ENCODE data around the gene CCNY.
"Not testable (repeated sequence)": the region's sequence is repeated elsewhere in the genome, so short reads cannot be mapped to it uniquely, and the experiment has no call there.

CCNY gene

DNA sequence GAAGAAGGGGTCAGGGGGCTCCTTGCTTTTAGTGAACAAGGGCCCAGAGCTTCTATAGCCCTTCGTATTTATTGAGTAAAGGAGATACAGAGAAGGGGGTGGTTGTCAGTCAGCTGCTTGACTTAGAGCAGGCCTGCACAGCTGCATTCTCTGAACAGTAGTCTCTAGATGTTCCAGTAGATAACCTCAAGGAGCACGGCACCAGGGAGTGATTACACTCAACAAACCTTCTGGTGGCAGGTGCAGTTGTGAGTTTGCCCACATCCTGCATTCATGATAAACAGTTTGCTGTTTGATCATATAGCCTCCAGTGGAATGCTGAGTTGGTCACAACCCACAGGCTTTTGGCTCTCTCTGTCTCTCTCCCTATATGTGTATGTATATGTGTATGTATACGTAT lies 198.8 kb downstream of the CCNY start:
- no peak for DNase-seq

DNA sequence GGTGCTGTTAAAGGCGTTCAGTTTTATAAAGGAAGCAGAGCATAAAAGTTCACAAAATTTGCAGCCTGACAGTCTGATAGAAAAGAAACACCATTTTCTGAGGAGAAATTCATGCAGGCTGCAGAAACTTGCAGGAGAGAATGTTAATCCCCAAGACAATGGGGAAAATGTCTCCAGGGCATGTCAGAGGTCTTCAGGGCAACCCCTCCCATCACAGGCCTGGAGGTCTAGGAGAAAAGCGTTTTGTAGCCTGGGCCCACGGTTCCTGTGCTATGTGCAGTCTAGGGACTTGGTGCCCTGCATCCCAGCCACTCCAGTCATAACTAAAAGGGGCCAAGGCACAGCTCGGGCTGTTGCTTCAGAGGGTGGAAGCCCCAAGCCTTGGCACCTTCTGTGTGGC lies 200.5 kb downstream of the CCNY start:
- DNase-seq, result no peak

DNA sequence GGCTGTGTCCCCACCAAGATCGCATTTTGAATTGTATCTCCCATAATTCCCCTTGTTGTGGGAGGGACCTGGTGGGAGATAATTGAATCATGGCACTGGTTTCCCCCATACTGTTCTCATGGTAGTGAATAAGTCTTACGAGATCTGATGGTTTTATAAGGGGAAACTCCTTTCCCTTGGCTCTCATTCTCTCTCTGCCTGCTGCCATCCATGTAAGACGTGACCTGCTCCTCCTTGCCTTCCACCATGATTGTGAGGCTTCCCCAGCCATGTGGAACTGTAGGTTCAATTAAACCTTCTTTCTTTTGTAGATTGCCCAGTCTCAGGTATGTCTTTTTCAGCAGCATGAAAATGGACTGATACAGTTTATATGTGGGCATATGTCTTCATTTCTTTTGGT lies 201.6 kb downstream of the CCNY start:
- DNase-seq, result not testable (repeated sequence)

DNA sequence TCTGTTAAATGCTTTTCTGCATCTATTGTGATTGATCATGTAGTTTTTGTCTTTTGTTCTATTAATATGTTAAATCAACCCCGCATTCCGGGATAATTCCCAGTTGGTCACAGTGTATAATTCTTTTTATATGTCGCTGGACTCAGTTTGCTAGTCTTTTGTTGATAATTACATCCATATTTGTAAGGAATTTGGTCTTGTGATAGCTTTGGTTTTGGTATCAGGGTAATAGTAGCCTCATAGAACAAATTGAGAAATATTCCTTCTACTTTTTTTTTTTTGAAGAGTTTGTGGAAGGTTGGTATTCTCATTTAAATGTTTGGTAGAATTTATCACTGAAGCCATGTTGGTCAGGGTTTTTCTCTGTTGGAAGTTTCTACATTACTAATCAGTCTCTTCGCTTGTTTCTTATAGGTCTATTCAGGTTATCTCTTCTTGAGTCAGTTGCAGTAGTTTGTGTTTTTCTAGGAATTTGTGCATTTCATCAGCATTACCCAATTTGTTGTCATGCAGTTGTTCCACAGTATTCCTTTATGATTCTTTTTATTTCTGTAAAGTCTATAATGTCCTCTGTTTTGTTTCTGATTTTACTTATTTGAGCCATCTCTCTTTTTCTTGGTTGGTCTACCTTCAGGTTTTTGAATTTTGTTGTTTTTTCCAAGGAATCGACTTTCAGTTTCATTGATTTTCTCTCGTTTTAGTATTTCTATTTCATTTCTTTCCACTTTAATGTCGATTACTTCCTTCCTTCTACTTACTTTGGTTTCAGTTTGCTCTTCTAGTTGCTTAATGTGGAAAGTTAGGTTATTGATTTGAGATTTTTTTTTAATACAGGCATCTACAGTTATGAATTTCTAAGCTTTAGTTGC lies 204.2 kb downstream of the CCNY start:
- no peak for DNase-seq

DNA sequence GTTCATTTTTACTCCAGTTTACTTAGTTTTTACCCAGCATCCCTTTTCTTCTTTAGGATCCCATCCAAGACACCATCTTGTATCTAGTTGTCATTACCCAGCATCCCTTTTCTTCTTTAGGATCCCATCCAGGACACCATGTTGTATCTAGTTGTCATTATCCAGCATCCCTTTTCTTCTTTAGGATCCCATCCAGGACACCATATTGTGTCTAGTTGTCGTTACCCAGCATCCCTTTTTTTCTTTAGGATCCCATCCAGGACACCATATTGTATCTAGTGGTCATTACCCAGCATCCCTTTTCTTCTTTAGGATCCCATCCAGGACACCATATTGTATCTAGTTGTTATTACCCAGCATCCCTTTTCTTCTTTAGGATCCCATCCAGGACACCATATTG lies 205.4 kb downstream of the CCNY start:
- DNase-seq, result no peak

DNA sequence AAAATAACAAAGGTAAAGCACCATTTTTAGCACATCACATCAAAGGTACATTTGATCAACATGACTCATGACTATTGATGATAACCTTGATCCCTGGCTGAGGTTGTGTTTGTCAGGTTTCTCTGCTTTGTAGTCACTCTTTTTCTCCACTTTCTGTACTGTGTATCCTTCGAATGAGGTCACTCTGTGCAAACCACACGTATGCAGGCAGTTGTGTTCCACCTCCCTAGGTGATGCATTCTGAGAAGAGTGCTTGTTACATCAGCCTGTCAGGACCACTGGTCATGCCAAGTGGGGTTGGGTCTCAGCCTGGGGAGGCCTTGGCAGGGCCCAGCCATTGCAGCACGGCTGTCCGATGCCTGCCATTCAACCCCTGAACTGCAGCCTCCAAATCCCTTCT lies 206.0 kb downstream of the CCNY start:
- DNase-seq, result peak; percentile 9

DNA sequence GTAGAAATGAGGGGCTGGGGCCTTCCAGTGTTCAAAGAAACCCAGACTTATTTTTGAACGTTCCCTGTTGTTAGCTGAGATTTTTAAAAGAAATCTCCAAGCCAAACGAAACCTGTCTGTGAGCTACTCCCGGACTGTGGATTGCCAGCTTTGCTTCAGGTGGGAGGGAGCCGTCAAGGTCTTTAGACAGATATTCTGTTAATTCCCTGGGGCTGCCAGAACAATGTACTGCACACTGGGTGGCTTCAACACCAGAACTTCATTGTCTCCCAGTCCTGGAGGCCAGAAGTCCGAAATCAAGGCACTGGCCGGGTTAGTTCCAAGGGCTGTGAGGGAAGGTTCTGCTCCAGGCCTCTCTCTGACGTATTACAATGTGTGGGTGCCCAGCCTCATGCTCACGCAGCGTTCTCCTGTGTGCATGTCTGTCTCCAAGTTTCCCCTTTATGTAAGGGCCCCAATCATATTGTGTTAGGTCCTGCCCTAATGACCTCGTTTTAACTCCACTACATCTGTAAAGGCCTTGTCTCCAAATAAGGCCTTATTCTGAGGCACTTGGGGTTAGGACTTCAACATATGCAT lies 208.9 kb downstream of the CCNY start:
- no peak for DNase-seq

DNA sequence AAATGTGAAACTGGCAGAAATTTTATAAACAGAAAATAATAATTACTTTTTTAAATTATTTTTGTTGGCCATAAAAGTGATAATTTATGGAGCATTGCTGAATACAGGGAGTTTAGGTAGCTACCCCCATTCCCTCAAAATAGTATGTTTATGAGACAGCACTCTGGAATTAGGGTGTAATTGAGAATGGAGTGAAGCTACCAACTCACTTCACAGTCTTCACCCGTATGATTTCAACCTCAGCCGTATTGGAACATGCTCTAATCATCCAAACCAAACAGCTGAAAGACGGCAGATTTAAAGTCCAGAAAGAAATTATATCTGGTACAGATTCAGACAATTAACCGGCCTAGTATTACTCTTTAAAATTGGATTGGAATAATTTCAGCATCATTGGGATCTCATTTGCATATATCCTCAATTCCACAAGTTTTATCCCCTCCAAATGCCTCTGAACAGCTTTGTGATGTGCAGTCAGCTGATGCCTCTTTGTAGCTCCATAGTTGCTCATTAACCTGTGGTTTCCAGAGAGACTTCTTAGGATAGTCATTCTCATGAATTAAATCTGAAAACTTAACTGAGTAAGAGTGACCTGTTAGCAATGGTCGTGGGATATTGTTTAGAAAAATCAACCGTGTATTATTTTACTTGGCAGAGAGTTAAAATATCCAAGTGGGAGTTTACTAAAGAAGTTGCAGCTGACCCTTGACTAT lies 209.7 kb downstream of the CCNY start:
- DNase-seq, result no peak

DNA sequence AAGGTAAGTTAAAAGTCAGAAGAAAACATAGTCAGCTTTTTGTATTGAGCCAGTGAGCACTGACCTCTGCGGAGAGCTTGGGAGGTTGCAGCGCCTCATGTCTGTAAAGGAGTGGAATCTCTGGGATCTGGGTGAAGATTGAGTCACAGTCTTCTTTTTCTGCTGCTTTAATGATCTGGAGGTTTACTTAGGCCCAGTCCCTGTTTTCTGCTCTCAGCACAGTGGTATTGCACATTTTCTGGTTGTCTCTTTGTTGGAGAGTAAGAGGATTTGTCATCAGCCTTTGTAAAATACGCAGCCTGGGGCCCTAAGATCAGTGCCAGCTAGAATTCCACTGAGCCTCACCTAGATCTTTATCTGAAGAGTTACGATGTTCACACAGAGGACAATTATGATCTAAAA lies 210.5 kb downstream of the CCNY start:
- DNase-seq, result no peak

DNA sequence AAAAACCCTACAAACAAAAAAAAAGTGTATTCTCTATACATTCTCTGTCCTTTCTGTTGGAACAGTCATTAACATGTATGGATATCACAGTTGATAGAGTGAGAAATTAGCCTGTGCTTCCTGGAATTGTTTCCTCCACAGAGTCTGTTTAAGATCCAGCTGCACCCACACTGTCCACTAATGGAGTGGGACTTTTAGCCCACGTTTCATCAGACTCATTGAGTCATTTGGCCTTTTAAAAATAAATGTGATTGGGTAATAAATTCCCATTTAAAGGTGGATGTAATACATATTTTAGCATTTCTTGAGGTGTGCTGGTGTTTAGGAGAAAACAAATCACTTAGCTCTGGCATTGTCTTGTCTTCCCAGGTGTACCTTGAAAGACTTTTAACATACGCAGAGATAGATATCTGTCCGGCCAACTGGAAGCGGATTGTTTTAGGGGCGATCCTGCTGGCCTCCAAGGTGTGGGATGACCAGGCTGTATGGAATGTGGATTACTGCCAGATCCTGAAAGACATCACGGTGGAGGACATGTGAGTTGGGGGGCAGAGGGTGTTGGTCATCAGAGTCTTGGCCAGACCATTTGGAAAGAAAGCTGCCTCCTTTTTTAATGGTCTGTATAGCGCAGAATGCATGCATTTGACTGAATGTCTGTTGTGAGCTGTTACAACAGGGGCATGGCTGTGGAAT lies 216.5 kb downstream of the CCNY start:
- no peak for DNase-seq

DNA sequence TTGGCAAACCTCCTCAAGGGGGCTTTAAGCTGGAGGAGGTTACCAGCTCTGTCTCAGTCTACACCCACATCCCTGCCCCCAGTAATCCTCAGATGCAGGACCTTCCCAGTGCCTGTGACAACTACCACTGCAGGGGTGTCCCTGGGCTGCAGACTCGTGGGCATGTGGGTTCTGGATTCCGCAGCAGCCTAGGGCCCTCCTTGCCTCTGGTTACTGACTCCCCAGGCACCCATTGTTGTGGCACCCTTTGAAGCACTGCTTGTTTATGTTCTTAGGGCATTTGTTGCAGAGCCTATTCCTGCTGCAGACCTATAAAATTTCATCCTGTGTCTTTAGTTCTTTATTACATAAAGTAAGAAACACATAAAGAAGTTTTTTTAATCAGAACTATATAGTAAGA lies 217.7 kb downstream of the CCNY start:
- DNase-seq, result no peak

DNA sequence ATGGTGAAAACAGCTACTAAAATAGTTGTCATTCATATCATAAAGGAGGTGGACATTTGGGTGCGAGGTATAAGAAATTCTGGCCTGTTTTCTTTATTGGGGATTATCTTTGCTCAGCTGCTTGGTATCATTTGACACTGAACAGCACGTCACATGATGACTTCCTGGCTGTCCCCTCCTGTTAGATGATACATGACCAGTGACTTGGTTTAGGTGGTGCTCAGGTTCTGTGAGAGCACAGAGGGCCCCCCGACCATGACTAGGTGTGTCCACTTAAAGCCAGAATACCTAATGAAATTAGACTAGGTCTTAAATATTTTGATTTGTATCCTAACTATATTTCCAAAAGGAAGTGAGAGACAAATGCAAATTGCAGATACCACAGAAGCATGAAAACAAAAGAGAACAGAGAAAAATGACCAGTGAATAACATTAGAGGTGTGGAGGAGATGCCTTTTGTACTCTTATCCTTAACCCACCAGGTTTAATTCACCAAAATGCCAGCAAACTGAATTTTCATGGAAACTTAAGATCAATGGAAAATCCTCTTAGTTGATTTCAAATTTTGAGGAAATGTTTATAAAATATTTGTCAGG lies 218.2 kb downstream of the CCNY start:
- no peak for DNase-seq

DNA sequence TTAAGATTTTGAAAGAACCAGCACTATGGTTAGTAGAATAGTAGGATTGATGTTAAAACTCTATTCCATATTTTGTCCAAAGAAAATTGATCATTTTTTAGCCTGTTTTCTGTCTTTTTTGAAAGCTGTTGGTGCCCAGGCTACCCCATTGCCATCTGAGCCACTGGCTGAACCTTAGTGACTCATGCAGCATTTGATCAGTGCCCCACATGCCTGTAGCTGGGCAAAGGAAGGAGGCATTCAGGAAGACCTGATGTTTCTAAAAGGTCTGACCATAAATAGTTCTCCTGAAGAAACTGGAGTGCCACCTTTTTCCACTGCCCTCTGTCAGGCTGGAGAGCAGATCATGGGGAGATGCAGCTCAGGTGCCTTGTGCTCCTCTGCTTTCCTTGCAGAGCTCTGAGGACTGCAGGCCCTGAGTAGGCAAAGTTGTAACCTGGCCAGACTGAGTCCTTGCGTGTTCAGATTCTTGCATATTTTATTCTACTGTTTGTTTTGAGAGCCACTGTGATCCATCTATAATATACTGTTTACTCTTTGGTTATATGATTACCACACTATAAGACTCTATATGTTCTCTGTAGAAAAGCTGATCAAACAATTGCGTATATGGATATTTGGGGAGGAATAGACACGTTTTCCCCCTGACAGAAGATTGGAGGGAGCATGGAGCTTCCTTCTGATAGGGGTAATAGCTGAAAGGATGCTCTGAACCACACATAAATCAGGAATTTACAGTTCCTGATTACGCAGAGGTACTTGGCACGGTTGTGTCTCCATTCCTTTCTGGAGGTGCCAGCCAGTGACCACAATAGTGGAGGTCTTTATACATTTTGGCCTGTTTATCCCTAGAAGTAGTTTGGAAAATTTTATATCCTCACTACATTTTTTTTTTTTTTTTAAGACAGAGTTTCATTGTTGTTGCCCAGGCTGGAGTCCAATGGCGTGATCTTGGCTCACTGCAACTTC lies 219.9 kb downstream of the CCNY start:
- no peak for DNase-seq

DNA sequence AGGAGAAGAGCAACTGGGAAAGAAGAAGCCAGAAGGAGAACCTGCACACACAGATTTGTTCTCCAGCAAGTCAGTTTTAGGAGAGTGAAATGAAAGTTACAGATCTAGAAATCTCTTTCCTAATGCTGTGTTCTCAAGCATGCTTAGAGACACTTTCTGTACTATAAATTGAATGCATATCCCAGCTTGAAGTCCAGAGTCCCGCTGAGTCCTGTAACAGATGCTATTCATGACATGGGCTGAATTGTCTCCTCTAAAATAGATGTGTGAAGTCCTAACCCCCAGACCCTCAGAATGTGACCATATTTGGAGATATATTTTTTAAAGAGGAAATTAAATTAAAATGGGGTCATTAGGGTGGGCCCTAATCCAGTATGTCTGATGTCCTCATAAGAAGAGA lies 222.0 kb downstream of the CCNY start:
- no peak for DNase-seq

DNA sequence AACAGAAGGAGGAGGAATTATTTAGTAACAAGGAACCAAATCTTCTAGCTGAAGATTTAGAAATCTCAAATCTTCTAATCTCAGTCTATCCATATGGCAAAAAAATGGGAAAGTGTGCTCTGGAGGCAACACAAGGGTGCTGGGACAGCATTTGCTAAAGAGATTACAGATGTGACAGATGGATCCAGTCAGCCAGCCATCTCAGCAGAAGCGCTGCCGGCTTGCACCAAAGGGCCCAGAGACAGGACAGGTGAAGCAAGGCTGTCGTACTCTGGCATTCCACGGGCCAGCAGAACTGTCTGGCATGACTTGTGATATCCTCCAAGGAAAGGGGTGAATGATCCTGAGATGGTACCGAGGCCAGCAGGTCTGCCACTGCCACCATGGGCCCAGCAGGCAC lies 223.1 kb downstream of the CCNY start:
- DNase-seq, result no peak

DNA sequence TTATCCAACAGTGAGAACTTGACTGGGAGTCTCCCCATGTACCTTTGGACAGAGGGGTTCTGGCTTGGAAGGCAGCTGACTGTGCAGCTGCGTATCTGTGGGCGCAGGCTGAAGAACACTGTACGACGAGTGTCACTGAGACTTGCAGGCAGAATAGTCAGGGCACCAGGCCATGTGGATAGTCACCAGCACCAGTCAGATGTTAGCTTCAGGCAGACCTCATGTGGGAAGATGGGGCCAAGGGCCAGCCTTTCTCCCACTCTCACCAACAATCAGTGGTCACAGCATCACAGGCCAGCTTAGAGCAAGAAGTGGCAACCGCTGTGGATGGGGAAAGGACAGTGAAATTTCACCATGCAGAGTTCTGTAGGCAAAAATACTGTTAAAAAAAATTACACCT lies 225.4 kb downstream of the CCNY start:
- no peak for DNase-seq

DNA sequence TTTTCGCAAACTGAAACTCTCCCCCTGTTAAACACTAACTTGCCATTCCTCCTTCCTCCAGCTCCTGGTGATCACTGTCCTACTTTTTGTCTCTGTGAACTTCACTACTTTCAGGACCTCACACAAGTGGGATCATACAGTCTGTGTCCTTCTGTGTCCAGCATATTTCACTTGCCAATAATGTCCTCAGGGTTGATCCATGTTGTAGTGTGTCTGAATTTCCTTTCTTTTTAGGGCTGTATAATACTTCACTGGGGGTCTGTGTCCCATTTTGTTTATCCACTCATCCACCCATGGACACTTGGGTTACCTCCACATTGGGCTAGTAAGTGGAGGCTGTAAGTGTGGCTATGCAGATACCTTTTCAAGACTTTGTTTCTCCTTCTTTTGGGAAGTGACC lies 226.1 kb downstream of the CCNY start:
- no peak for DNase-seq

DNA sequence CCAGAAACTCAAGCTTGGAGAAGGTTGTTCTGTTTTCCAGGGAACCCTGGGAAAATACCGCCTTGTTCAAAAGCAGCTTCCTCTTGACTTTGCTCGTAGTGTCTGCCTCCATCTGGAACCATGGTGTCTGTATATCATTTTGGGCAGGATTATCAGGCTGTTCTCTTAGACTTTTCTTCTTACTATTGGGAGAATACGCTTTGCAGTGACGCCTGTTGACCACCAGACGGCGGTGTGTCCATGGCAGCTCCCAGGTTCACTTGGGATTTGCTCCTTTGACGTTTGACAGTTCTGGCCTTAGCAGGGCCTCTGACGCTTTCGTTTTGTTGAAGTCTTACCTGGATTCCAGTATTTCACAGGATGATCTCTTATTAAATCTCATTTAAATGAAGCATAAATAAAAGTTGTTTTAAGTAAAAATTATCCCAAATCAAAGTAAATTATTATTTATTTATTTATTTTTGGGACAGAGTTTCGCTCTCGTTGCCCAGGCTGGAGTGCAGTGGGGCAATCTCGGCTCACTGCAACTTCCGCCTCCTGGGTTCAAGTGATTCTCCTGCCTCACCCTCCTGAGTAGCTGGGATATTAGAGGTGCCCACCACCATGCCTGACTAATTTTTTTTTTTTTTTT lies 227.1 kb downstream of the CCNY start:
- DNase-seq, result peak; percentile 39

DNA sequence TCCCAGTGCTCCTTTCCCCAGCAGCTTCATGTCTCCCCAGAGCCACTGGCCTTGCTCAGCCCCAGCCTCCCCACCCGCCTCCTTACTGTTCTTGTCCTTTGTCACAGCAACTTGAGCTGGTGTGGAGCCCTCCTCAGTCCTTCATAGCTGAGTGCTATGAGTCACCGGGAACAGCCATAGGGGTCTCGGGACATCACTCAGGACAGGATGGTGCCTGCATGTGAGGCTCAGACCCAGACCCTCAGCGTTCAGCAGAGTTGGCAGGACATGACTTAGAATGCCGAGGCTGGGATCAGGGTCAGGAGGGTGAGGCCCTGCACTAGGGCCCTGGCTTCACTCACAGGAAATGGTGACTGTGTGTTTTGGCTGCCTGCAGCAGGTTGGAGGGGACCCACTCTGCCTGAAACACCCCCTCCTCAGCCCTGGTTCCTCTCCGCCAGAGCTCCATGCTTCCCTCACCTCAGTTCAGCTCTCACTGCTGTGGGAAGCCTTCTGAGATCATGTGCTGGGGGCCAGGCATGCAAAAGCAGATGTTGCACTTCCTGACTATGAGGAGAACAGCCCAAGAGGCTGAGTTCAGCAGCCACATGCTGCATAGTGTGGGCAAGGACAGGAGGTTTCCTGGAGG lies 228.1 kb downstream of the CCNY start:
- no peak for DNase-seq

DNA sequence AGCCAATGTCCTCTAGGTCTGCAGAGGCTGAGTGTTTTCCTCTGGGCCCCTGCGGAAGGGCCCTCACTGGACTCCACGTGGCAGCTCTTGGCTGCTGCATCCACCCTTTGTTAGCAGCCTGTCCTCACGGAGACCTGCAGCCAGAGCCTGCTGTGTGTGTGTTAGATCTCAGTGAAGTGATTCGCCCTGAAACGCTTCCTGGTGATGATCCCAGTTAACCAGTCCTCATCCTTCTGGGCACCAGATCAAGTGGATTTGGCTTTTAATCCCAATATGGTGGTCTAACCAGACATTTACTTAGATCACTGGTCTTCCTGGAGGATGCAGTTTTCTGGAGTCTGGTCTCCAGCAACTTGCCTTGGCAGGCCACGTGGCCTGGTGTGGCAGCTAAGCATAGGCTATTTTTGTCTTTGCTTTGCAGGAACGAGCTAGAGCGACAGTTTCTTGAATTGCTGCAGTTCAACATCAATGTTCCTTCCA lies 229.3 kb downstream of the CCNY start:
- DNase-seq, result no peak

DNA sequence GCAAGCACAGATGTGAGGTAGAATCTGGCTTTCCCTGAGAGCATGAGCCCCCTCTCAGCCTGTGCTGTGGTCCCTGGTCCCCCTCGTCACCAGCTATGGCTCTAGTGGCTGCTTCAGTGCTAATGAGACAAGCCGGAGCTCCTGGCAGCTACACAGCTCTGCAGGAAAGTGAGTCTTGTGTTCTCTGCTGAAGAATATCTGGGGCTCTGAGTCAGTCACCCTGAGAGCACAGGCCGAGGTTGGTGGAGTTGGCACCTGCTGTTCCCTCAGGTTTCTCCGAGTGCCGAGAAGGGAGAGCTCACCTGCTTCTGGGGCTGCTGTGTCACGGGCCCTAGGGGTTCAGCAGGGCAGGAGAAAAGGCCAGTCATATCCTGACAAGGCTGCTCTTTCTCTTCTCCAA lies 231.6 kb downstream of the CCNY start:
- DNase-seq, result no peak
